Mammary epithelial cell (primary cell): ENCODE measurements around the gene CCDC178.

ENCODE experiments used
- CTCF ChIP-seq, 2 donors: IDR thresholded peaks in 1 of 2; conservative IDR thresholded peaks in 1 of 2; 2 replicates each; pipeline ENCODE4 v1.5.1; 2011 to 2012; ENCODE audit warnings: inconsistent platforms in 2 of 2, low read length in 2 of 2, mild to moderate bottlenecking in 2 of 2, control low read depth in 1 of 2, low read depth in 1 of 2; ENCODE audit not compliant: insufficient read depth in 1 of 2; ENCODE audit errors: extremely low read depth in 1 of 2
- EZH2 ChIP-seq: IDR thresholded peaks from 2 replicates; pipeline ENCODE4 v1.6.1; 2012; ENCODE audit warnings: low read length, inconsistent platforms, borderline replicate concordance

DNA sequence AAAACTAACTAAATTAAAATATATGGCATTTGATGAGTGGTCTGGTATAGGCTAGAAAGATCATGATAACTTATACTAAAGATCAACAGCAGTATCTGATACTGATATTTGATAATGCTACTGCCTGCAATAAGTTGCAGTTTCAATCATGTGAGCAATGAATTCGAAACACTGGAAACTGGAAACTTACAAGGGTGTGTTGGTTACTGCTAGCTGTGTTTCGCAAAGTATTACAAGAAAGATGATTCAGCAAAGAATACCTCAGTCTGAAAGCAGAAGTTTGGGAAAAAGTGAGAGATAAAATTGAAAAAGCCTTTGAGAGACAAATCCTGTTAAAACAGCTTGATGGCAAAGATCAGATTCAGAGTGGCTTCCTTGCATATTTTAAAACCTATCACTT is 294.5 kb downstream of the CCDC178 start:
- TF ChIP-seq CTCF (conservative IDR thresholded peaks at IDR 0.05 in 1 of 2, IDR thresholded peaks at IDR 0.05 in 1 of 2; ENCODE audit: extremely low read depth in 1 of 2, insufficient read depth in 1 of 2, low read depth in 1 of 2, low read length in 2 of 2) (no peak), EZH2 (no peak)
